ENCODE measurements around the gene TLX2. TPM values are rescaled to one million over a fixed set of nuclear protein-coding genes. Genes with fewer than 3 reads are reported as not detected.
A peak's percentile ranks its signal among the peaks of the same experiment; 100 is the strongest.

Gene TLX2
- total and polyA plus RNA-seq, 2 donors (not counting 3 experiments of a cell fraction or from before 2014, with no cell fraction given): not detected

- POLR2A ChIA-PET: interaction anchor here (1.2 kb wide), 1 partner anchor 21 kb away, joined by 3 read pairs; the partner anchor contains the start of genes AUP1 and HTRA2
- Histone ChIP-seq H3K36me3 (ENCODE audit: control insufficient read depth in 2 of 2, extremely low read depth in 1 of 2, insufficient read depth in 2 of 2, low read length in 2 of 2) (peaks cover 0 to 4% of the 10 kb centered on the region in 2 experiments), H3K4me3 (replicated peaks in 1 of 3; ENCODE audit: insufficient read depth in 1 of 3, low read depth in 1 of 3, low read length in 3 of 3) (peak overlapping the region; percentile 3 to 75 (median 37)), H3K79me2 (ENCODE audit: control insufficient read depth, insufficient read depth, low read length) (peaks cover 4% of the 10 kb centered on the region), H3K9me3 (replicated peaks; ENCODE audit: control insufficient read depth, insufficient read depth, low read length) (no peaks in the 10 kb centered on the region), H3K9ac (replicated peaks; ENCODE audit: extremely low read depth, insufficient read depth, low read length) (peak overlapping the region; percentile 69), H2AFZ (ENCODE audit: low read depth, low read length) (peak overlapping the region; percentile 29), H3K27me3 (ENCODE audit: control insufficient read depth in 2 of 2, insufficient read depth in 2 of 2, low read length in 2 of 2) (peaks cover 36 to 46% of the 10 kb centered on the region in 2 experiments), H3K4me1 (ENCODE audit: control insufficient read depth, extremely low read depth, insufficient read depth, low read length) (peaks cover 21% of the 10 kb centered on the region), H3K9me1 (replicated peaks; ENCODE audit: control insufficient read depth, extremely low read depth, insufficient read depth, low read length) (no peaks in the 10 kb centered on the region), H3K4me2 (ENCODE audit: insufficient read depth, low read length) (peak overlapping the region; percentile 57), H3K27ac (ENCODE audit: insufficient read depth, low read depth, low read length) (no peak overlapping the region), H4K20me1 (replicated peaks; ENCODE audit: control insufficient read depth, extremely low read depth, insufficient read depth, low read length) (no peaks in the 10 kb centered on the region)
- CTCF ChIA-PET: interaction anchor here (0.6 to 2.5 kb wide), 4 partner anchors 24 to 86 kb away, joined by 3 to 15 read pairs (median 6); partner anchors contain the start of genes CCDC142 and TTC31
- intact Hi-C loops (cut with micrococcal nuclease): loop anchor here (1.0 to 2.0 kb wide), 4 partner anchors 21 to 79 kb away; partner anchors contain the start of genes AUP1, DOK1, HTRA2 and TTC31
- no TSS peak for BruUV-seq (replicated peaks)
- TF ChIP-seq JUN (IDR thresholded peaks at IDR 0.05; ENCODE audit: borderline replicate concordance, insufficient read depth, insufficient read length, low read depth) (no peak), MYC (IDR thresholded peaks at IDR 0.05; ENCODE audit: low read depth, low read length) (no peak), GATA2 (IDR thresholded peaks at IDR 0.05; ENCODE audit: insufficient read depth, insufficient read length, low read depth, low read length) (no peak), POLR2A (IDR thresholded peaks at IDR 0.05; ENCODE audit: low read depth, low read length) (no peak), POLR2AphosphoS5 (IDR thresholded peaks at IDR 0.05; ENCODE audit: insufficient read depth, low read depth, low read length) (no peak), EZH2 (IDR thresholded peaks at IDR 0.05; ENCODE audit: borderline replicate concordance, low read depth, low read length, severe bottlenecking) (peak; percentile 37)
- TF ChIP-seq, protein P1, sequence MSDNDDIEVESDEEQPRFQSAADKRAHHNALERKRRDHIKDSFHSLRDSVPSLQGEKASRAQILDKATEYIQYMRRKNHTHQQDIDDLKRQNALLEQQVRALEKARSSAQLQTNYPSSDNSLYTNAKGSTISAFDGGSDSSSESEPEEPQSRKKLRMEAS (IDR thresholded peaks at IDR 0.05; ENCODE audit: insufficient read depth, insufficient read length): no peak
- DNase-seq (ENCODE audit: low read depth, low spot score): peak; percentile 21
- no peak for FAIRE-seq
- dilution Hi-C loops (cut with MboI; ENCODE audit: extremely low pct_ligation_motif_present, low sequenced_read_pairs): no loop called here
Observed at GRCh38 chr2:74507926-74508520, 6.2 kb upstream of the TLX2 start.
